SH-SY5Y (cell line): ENCODE results near the gene MRPL54.

Experiments used
- GATA2 ChIP-seq: IDR thresholded peaks from 2 replicates; pipeline ENCODE4 v1.6.1; 2011; ENCODE audit warnings: mild to moderate bottlenecking, low read depth, low read length
- GATA3 ChIP-seq: IDR thresholded peaks from 2 replicates; pipeline ENCODE4 v1.6.1; 2011; ENCODE audit warnings: low read depth, mild to moderate bottlenecking, low read length, moderate library complexity

DNA sequence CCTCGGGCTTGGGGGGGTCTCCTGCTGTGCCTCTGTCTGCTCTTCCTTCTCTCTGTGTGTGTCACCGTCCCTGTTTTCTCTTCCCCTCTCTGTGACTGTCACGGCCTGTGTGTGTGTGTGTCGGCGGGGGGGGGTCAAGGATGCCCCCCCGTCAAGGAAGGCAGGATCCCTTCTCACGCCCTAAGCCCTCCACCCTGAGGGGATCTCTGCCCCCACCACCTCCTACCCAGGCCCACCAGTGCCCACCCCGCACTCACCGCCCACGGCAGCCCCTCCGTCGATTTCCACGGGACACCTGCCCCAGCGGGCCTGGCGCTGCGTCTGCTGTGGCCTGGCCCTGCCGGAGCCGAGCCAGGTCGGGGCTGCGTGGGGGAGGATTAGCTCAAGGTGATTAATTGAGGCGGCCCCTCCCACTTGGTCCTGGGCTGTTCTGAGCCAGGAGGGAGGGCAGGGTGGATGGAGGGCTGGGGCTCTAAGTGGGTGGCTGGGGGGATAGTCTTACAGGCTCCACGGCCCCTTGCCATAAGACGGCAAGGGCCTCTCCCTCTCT is 9.5 kb downstream of the MRPL54 start, which contains the start of gene RAX2:
- TF ChIP-seq GATA2 (no peak), GATA3 (no peak)
